ENCODE data around the gene FBXO47.
A peak's percentile ranks its signal among the peaks of the same experiment; 100 is the strongest.
"Not testable (repeated sequence)": the region's sequence is repeated elsewhere in the genome, so short reads cannot be mapped to it uniquely, and the experiment has no call there.

Gene FBXO47

GRCh38 chr17:38958326-38958725 is 8.9 kb downstream of the FBXO47 start:
- Mint-ChIP-seq H3K4me3 (no peak overlapping the region), H3K9me3 (no peaks in the 10 kb centered on the region), H3K36me3 (ENCODE audit: low read depth) (no peaks in the 10 kb centered on the region), H3K27me3 (no peaks in the 10 kb centered on the region), H3K27ac (no peak overlapping the region), H3K4me1 (ENCODE audit: low read depth) (peaks cover 31% of the 10 kb centered on the region)
- no peak for DNase-seq

- not testable (repeated sequence) for H3K27me3 Mint-ChIP-seq; H3K36me3 Mint-ChIP-seq (ENCODE audit: low read depth)
Measured at GRCh38 chr17:38953800-38954199, 13.4 kb downstream of the FBXO47 start.

DNA sequence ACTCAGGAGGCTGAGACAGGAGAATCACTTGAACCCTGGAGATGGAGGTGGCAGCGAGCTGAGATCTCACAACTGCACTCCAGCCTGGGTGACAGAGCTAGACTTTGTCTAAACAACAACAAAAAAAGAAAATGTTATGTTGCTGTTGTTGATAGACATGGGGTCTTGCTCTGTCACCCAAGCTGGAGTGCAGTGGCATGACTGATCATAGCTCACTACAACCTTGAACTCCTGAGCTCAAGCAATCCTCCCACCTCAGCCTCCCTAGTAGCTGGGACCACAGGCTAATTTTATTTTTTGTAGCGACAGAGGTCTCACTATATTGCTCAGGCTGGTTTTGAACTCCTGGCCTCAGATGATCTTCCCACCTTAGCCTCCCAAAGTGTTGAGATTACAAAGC is 20.0 kb downstream of the FBXO47 start:
- H3K27ac Mint-ChIP-seq = no peak overlapping the region
- H3K9me3 Mint-ChIP-seq = no peaks in the 10 kb centered on the region

More at GRCh38 chr17:38953800-38954199, 13.4 kb downstream of the FBXO47 start:
- not testable (repeated sequence) for H3K9me3 Mint-ChIP-seq, H3K27ac Mint-ChIP-seq, H3K4me3 Mint-ChIP-seq, DNase-seq
- peaks cover 11% of the 10 kb centered on the region for H3K4me1 Mint-ChIP-seq (ENCODE audit: low read depth)

GRCh38 chr17:38943607-38944006 is 23.6 kb downstream of the FBXO47 start:
- Mint-ChIP-seq H3K27me3 (no peaks in the 10 kb centered on the region), H3K27ac (peak overlapping the region; percentile 47), H3K9me3 (no peaks in the 10 kb centered on the region), H3K36me3 (ENCODE audit: low read depth) (no peaks in the 10 kb centered on the region), H3K4me1 (ENCODE audit: low read depth) (peaks cover 5% of the 10 kb centered on the region), H3K4me3 (no peak overlapping the region)
- DNase-seq = no peak

More for the DNA sequence above, 20.0 kb downstream of the FBXO47 start:
- Mint-ChIP-seq H3K27me3 (no peaks in the 10 kb centered on the region), H3K4me1 (ENCODE audit: low read depth) (peaks cover 5% of the 10 kb centered on the region), H3K36me3 (ENCODE audit: low read depth) (no peaks in the 10 kb centered on the region), H3K4me3 (no peak overlapping the region)
- DNase-seq = no peak

DNA sequence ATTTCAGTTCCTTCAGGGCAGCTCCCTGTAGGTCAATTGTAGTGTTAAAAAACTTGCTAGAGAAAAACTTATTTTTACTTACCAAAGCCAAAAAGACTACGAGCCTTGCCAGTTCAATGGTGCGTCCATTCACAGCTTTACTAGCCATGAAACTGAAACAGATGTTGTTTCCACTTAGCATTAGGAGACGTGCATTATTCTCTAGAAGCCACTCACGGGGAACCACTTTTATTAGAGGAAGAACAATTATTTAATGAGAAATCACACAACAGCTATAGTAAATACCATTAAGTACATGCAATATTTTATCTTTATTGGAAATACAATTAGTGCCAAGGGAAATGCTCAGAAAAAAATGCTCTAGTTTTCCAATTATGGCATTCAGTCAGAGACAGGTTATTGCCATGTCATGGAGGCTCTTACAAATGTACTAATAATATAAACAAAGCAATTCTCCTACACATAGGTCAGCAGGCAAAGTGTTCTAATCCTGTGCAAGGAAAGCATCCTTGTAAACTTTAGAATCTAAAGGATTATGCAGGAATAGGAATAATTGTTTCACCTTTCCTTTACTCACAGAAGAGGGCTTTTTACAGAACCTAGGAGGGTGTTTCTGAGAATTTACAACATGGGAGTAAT is 24.4 kb downstream of the FBXO47 start:
- no peak overlapping the region for H3K27ac Mint-ChIP-seq
- no peak for DNase-seq

DNA sequence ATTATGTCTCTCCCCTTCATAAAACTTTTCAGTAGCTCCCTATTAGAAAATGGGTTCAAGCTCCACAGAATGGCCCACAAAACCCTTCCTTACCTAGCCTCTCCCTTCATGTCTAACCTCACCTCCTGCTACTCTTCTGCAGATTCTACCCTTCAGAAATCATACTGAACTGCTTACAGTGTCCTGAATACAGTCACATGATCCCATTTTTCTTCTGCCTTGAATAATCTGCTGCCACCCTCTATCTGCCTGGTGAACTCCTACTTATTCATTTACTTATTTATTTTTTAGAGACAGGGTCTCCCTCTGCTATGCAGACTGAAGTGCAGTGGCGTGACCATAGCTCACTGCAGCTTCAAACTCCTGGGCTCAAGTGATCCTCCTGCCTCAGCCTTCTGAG is 26.8 kb downstream of the FBXO47 start:
- no peaks in the 10 kb centered on the region for H3K36me3 Mint-ChIP-seq (ENCODE audit: low read depth)
- no peaks in the 10 kb centered on the region for H3K27me3 Mint-ChIP-seq
- no peak overlapping the region for H3K27ac Mint-ChIP-seq
- no peaks in the 10 kb centered on the region for H3K9me3 Mint-ChIP-seq
- peaks cover 8% of the 10 kb centered on the region for H3K4me1 Mint-ChIP-seq (ENCODE audit: low read depth)
- H3K4me3 Mint-ChIP-seq = no peak overlapping the region
- DNase-seq = no peak

More for the DNA sequence above, 24.4 kb downstream of the FBXO47 start:
- no peaks in the 10 kb centered on the region for H3K27me3 Mint-ChIP-seq
- peaks cover 5% of the 10 kb centered on the region for H3K4me1 Mint-ChIP-seq (ENCODE audit: low read depth)
- no peak overlapping the region for H3K4me3 Mint-ChIP-seq
- H3K36me3 Mint-ChIP-seq (ENCODE audit: low read depth) = no peaks in the 10 kb centered on the region
- H3K9me3 Mint-ChIP-seq = no peaks in the 10 kb centered on the region

- Mint-ChIP-seq H3K27me3 (no peaks in the 10 kb centered on the region), H3K4me3 (no peak overlapping the region)
Measured at GRCh38 chr17:38939987-38940386, 27.2 kb downstream of the FBXO47 start.

GRCh38 chr17:38933962-38934361 is 33.2 kb downstream of the FBXO47 start:
- not testable (repeated sequence) for H3K27ac Mint-ChIP-seq; H3K36me3 Mint-ChIP-seq (ENCODE audit: low read depth); H3K4me1 Mint-ChIP-seq (ENCODE audit: low read depth); H3K4me3 Mint-ChIP-seq; H3K9me3 Mint-ChIP-seq; DNase-seq; H3K27me3 Mint-ChIP-seq

More at GRCh38 chr17:38939987-38940386, 27.2 kb downstream of the FBXO47 start:
- Mint-ChIP-seq H3K9me3 (no peaks in the 10 kb centered on the region), H3K4me1 (ENCODE audit: low read depth) (peaks cover 8% of the 10 kb centered on the region), H3K27ac (no peak overlapping the region), H3K36me3 (ENCODE audit: low read depth) (no peaks in the 10 kb centered on the region)
- DNase-seq = no peak

GRCh38 chr17:38930782-38931181 is 36.4 kb downstream of the FBXO47 start:
- not testable (repeated sequence) for DNase-seq; H3K36me3 Mint-ChIP-seq (ENCODE audit: low read depth); H3K27me3 Mint-ChIP-seq; H3K9me3 Mint-ChIP-seq; H3K27ac Mint-ChIP-seq; H3K4me3 Mint-ChIP-seq
- peaks cover 17% of the 10 kb centered on the region for H3K4me1 Mint-ChIP-seq (ENCODE audit: low read depth)

DNA sequence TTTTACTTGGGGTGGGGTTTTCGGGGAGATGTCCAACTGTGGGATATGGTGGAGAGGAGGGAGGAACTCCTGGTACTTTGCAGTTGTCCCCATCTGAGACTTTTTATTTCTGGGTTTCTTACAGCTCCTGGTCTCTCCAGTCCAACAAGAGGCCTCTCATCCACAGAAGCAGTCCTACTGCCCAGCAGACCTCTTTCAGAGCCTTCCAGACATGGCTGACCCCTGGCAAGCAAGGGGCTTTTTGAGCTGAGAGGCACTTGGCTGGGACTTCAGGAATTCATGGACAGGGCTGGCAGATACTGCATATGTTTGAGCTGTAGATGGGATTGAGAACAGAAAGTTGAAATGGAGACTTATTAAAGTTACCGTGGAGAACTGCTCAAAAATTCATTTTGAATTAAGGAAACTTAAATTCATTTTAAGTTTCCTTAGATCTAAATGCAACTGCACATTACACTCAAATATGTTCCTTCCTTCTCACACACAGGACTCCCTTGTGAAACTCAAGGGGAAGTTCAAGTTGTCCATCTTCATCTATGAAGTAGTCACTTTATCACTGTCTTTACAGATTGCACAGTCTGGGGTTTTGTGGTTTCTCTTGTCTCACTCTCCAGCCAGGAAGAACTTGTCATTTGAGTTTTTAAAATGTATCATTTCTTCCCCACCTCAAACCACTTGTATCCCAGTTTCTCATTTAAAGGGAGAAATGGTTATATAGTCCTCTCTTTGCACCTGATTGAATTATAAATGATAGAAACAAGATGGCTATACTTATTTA is 40.7 kb downstream of the FBXO47 start:
- no peaks in the 10 kb centered on the region for H3K36me3 Mint-ChIP-seq (ENCODE audit: low read depth)
- no peaks in the 10 kb centered on the region for H3K27me3 Mint-ChIP-seq
- H3K9me3 Mint-ChIP-seq = no peaks in the 10 kb centered on the region
- peak overlapping the region; percentile 54 for H3K27ac Mint-ChIP-seq
- H3K4me1 Mint-ChIP-seq (ENCODE audit: low read depth) = peaks cover 37% of the 10 kb centered on the region
- DNase-seq = no peak
- no peak overlapping the region for H3K4me3 Mint-ChIP-seq

DNA sequence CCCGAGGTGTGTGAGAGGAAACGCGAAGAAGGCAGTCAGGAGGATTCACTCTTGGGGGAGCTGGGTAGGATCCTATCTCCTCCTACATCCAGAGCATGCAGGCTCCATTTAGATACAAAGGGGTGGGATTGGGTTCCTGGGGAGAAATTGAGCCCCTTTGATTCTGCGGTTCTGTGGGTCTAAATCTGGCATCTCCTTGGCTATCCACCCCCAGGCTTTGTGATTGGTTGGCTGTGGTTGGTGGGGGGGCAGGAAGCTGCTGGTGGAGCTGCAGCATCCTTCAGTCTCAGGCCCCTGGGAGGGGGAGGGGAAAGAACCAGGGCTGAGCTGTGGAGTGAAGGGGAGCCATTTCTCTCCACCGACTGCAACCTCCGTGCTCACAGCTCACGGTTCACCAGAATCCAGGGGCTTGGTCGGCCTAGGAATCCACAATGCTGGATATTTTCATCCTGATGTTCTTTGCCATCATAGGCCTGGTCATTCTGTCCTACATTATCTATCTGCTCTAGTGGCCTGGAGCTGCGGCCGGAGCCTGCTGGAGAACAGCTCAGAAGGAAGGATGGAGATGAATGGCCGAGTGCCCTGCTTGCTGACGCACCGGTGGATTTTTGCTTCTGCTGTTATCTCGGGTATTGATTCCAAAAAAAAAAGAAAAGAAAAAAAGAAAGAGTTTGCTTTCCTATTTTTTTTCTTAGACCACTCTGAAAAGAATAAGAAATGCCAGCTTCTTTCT is 41.8 kb downstream of the FBXO47 start, which contains the start of gene LASP1NB:
Gene LASP1NB (plus strand): TSS at position 352 of the 733 bp plus-strand sequence.
- Mint-ChIP-seq H3K27ac (peak within 1 kb of the TSS; percentile 54), H3K9me3 (no peaks in the 10 kb centered on the region), H3K4me1 (ENCODE audit: low read depth) (peaks cover 47% of the 10 kb centered on the region), H3K27me3 (no peaks in the 10 kb centered on the region), H3K4me3 (peak within 1 kb of the TSS; percentile 32), H3K36me3 (ENCODE audit: low read depth) (peaks cover 6% of the 10 kb centered on the region)
- peak; percentile 65 for DNase-seq

DNA sequence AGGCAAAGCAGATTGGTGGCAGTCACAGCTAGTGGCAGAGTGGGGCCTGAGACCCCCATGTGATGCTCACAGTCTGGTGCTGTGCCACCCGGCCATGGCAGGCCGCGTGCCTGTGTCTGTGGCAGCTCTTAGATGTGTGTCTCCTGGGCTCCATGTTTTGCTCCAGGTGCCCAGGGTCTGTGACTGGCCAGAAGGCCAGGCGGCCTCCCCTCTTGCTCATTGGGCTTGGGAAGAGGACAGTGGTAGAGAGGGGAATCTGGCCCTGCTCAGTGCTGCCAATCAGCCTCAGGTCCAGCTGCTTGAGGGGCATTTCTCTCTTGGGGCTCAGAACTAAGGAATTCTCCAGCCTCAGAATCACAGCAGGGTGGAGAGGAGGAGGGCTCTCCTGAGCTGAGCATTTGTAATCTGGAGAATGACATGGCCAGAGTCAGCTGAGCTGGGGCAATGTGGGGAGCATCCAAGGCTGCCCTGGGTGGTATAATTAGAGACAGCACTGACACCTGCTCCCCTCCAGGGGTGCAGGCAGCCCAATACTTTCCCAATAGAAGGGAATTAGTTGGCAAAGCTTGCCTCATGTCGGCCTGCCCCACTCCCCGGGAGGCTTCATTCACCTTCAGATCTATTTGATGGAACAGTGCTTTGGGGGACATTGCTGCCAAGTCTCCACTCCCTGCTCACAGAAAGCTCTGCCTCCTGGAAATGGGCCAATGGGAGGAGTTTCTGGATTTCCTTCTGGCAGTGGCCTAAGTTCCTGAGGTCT is 44.5 kb downstream of the FBXO47 start:
- Mint-ChIP-seq H3K4me3 (no peak overlapping the region), H3K4me1 (ENCODE audit: low read depth) (peaks cover 55% of the 10 kb centered on the region), H3K27me3 (no peaks in the 10 kb centered on the region), H3K27ac (peak overlapping the region; percentile 88), H3K9me3 (no peaks in the 10 kb centered on the region), H3K36me3 (ENCODE audit: low read depth) (peaks cover 31% of the 10 kb centered on the region)
- no peak for DNase-seq

GRCh38 chr17:38921756-38922411 is 45.3 kb downstream of the FBXO47 start:
- H3K4me1 Mint-ChIP-seq (ENCODE audit: low read depth) = peaks cover 54% of the 10 kb centered on the region
- no peak overlapping the region for H3K4me3 Mint-ChIP-seq
- peaks cover 40% of the 10 kb centered on the region for H3K36me3 Mint-ChIP-seq (ENCODE audit: low read depth)
- no peaks in the 10 kb centered on the region for H3K9me3 Mint-ChIP-seq
- H3K27ac Mint-ChIP-seq = peak overlapping the region; percentile 88
- H3K27me3 Mint-ChIP-seq = no peaks in the 10 kb centered on the region
- DNase-seq = no peak

Data from activated T-cell treated with anti-CD3 and anti-CD28 coated beads, Interleukin-2, amount 50 U/mL, for 24 hours (primary cell).